ENCODE results near the gene BMP7.

The BMP7 gene

GRCh38 chr20:57266291-57267157 lies at the start of gene BMP7:
Gene BMP7 (minus strand): TSS chr20:57266641. CDS start chr20:57266122, 519 bp downstream.
- no peak for DNase-seq

- DNase-seq = no peak
These were observed 49.6 kb upstream of the BMP7 start for GRCh38 chr20:57315976-57316480.

- no peak for DNase-seq
These were observed 48.9 kb upstream of the BMP7 start for GRCh38 chr20:57315083-57315975.

GRCh38 chr20:57313951-57314350 lies 47.5 kb upstream of the BMP7 start:
- no peak for DNase-seq

GRCh38 chr20:57313230-57313629 lies 46.8 kb upstream of the BMP7 start:
- no peak for DNase-seq

GRCh38 chr20:57312138-57312537 lies 45.7 kb upstream of the BMP7 start:
- DNase-seq = no peak

- DNase-seq = no peak
These were observed 44.5 kb upstream of the BMP7 start for GRCh38 chr20:57310821-57311514.

- DNase-seq = no peak
These were observed 43.2 kb upstream of the BMP7 start for GRCh38 chr20:57309544-57310115.

GRCh38 chr20:57308451-57309271 lies 42.2 kb upstream of the BMP7 start:
- DNase-seq = no peak

- DNase-seq = no peak
These were observed 40.3 kb upstream of the BMP7 start for GRCh38 chr20:57306747-57307146.

GRCh38 chr20:57301026-57301425 lies 34.6 kb upstream of the BMP7 start:
- DNase-seq = no peak

GRCh38 chr20:57298457-57298856 lies 32.0 kb upstream of the BMP7 start:
- no peak for DNase-seq

GRCh38 chr20:57294550-57294949 lies 28.1 kb upstream of the BMP7 start:
- no peak for DNase-seq

- DNase-seq = no peak
These were observed 27.6 kb upstream of the BMP7 start for GRCh38 chr20:57293995-57294394.

- DNase-seq = no peak
These were observed 26.2 kb upstream of the BMP7 start for GRCh38 chr20:57292611-57293010.

- no peak for DNase-seq
These were observed 25.3 kb upstream of the BMP7 start for GRCh38 chr20:57291694-57292093.

GRCh38 chr20:57291003-57291402 lies 24.6 kb upstream of the BMP7 start:
- DNase-seq = no peak

- DNase-seq = no peak
These were observed 23.7 kb upstream of the BMP7 start for GRCh38 chr20:57290178-57290484.

- DNase-seq = no peak
These were observed 23.1 kb upstream of the BMP7 start for GRCh38 chr20:57289391-57290177.

- no peak for DNase-seq
These were observed 22.3 kb upstream of the BMP7 start for GRCh38 chr20:57288651-57289277.

GRCh38 chr20:57287901-57288300 lies 21.5 kb upstream of the BMP7 start:
- DNase-seq = no peak
